ENCODE results near the gene MRI1.
"Not testable (repeated sequence)": the region's sequence is repeated elsewhere in the genome, so short reads cannot be mapped to it uniquely, and the experiment has no call there.

DNA sequence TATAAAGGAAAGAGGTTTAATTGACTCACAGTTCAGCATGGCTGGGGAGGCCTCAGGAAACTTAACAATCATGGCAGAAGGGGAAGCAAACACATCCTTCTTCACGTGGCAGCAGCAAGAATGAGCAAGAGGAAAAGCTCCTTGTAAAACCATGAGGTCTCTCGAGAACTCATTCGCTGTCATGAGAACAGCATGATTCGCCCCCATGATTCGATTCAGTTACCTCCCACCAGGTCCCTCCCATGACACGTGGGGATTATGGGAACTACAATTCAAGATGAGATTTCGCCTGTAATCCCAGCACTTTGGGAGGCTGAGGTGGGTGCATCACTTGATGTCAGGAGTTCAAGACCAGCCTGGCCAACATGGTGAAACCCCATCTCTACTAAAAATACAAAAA, 10.7 kb upstream of the MRI1 start:
- TF ChIP-seq POLR2AphosphoS5 (IDR thresholded peaks at IDR 0.05): not testable (repeated sequence)
- TF ChIP-seq, protein P1, sequence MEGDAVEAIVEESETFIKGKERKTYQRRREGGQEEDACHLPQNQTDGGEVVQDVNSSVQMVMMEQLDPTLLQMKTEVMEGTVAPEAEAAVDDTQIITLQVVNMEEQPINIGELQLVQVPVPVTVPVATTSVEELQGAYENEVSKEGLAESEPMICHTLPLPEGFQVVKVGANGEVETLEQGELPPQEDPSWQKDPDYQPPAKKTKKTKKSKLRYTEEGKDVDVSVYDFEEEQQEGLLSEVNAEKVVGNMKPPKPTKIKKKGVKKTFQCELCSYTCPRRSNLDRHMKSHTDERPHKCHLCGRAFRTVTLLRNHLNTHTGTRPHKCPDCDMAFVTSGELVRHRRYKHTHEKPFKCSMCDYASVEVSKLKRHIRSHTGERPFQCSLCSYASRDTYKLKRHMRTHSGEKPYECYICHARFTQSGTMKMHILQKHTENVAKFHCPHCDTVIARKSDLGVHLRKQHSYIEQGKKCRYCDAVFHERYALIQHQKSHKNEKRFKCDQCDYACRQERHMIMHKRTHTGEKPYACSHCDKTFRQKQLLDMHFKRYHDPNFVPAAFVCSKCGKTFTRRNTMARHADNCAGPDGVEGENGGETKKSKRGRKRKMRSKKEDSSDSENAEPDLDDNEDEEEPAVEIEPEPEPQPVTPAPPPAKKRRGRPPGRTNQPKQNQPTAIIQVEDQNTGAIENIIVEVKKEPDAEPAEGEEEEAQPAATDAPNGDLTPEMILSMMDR (IDR thresholded peaks at IDR 0.05): not testable (repeated sequence)

All from transverse colon (tissue), 4 donors.